Fibroblast of lung (primary cell): ENCODE data around the gene TCF4. TPM values are rescaled to one million over a fixed set of nuclear protein-coding genes. Genes with fewer than 3 reads are reported as not detected.

Source experiments
- DNase-seq, 2 donors: peaks; one replicate each; pipeline versions ENCODE4 v3.0.0 to v3.0.0-alpha.2; 2010; ENCODE audit warnings: low read depth in 2 of 2
- H2AFZ ChIP-seq: 2 replicates; pipeline ENCODE4 v1.5.1; 2012; ENCODE audit warnings: low read length, control low read depth, inconsistent platforms
- H3K27ac ChIP-seq: 2 replicates; pipeline ENCODE4 v1.5.1; 2011; ENCODE audit warnings: low read length, control low read depth; ENCODE audit not compliant: insufficient read depth
- H3K27me3 ChIP-seq: 2 replicates; pipeline ENCODE4 v1.5.1; 2011; ENCODE audit warnings: mild to moderate bottlenecking, low read length; ENCODE audit not compliant: control insufficient read depth, insufficient read depth
- H3K36me3 ChIP-seq: 2 replicates; pipeline ENCODE4 v1.5.1; 2011; ENCODE audit warnings: low read length; ENCODE audit not compliant: control insufficient read depth, insufficient read depth
- H3K4me1 ChIP-seq: 2 replicates; pipeline ENCODE4 v1.5.1; 2011; ENCODE audit warnings: low read length; ENCODE audit not compliant: control insufficient read depth, insufficient read depth; ENCODE audit errors: extremely low read depth
- H3K4me2 ChIP-seq: 2 replicates; pipeline ENCODE4 v1.5.1; 2011; ENCODE audit warnings: low read length, control low read depth; ENCODE audit not compliant: insufficient read depth; ENCODE audit errors: extremely low read depth
- H3K4me3 ChIP-seq, 4 experiments: fragments of 200-600 bp in 1 of 4; sonication (generic) in 1 of 4; replicated peaks in 1 of 4; 2 replicates each; pipeline ENCODE4 v1.5.1; 2011 to 2016; ENCODE audit warnings: low read length in 4 of 4, low read depth in 3 of 4, mild to moderate bottlenecking in 3 of 4, control low read depth in 2 of 4, inconsistent platforms in 1 of 4, mixed read lengths in 1 of 4; ENCODE audit not compliant: insufficient read depth in 1 of 4; ENCODE audit errors: control extremely low read depth in 1 of 4
- H3K79me2 ChIP-seq: 2 replicates; pipeline ENCODE4 v1.5.1; 2012; ENCODE audit warnings: mild to moderate bottlenecking, low read length, inconsistent platforms; ENCODE audit not compliant: control insufficient read depth, insufficient read depth
- H3K9ac ChIP-seq: 2 replicates; pipeline ENCODE4 v1.5.1; 2011; ENCODE audit warnings: mild to moderate bottlenecking, low read length, control low read depth; ENCODE audit not compliant: insufficient read depth
- H3K9me3 ChIP-seq: 2 replicates; pipeline ENCODE4 v1.5.1; 2012; ENCODE audit warnings: low read depth, low read length; ENCODE audit not compliant: control insufficient read depth, insufficient read depth
- H4K20me1 ChIP-seq: 2 replicates; pipeline ENCODE4 v1.5.1; 2011; ENCODE audit warnings: low read length; ENCODE audit not compliant: control insufficient read depth, insufficient read depth; ENCODE audit errors: extremely low read depth
- EZH2 ChIP-seq: IDR thresholded peaks from 2 replicates; pipeline ENCODE4 v1.5.1; 2012; ENCODE audit warnings: low read length, control low read depth, mild to moderate bottlenecking; ENCODE audit errors: missing control alignments
- polyA plus RNA-seq, 2 donors: library from polyadenylated mRNA; depleted of rRNA in 1 of 2; stranded (reverse) in 1 of 2; unstranded in 1 of 2; fragments of >200 nt; gene quantifications; 2 replicates each; pipeline ENCODE4 v1.2.1, GENCODE V29; 2011 to 2012; ENCODE audit warnings: missing spikeins in 1 of 2
- total RNA-seq: library from RNA; depleted of rRNA; stranded (reverse); fragments of >200 nt; gene quantifications from 2 replicates; pipeline ENCODE4 v1.2.1, GENCODE V29; 2014
- TF ChIP-seq, protein P1 (sequence below), 2 donors: IDR thresholded peaks in 1 of 2; conservative IDR thresholded peaks in 1 of 2; 1 replicate in 1 of 2; 2 replicates in 1 of 2; pipeline ENCODE4 v1.5.1; 2011 to 2012; ENCODE audit warnings: low read length in 2 of 2, control low read depth in 1 of 2, inconsistent platforms in 1 of 2, low read depth in 1 of 2, mild to moderate bottlenecking in 1 of 2

Gene TCF4
- total and polyA plus RNA-seq, 2 donors (not counting 1 experiment from before 2014, with no cell fraction given), result 48.9 to 57.6 TPM

DNA sequence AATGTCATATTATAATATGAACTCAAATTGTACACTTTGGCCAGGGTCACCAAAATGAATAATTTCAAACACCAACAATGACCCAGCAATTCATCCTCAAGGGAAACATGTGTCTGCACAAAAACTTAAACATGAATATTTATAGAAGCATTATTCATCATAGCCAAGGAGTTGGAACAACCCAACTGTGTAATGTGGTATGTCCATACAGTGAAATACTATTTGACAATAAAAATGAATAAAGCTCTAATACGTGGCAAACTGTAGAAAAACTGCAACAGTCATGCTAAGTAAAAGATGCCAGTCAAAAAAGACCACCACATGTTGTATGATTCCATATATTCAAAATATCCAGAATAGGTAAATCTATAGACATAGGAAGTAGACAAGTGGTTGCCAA, 334.2 kb downstream of the TCF4 start:
- peaks cover 3% of the 10 kb centered on the region for H3K4me1 ChIP-seq
- peaks cover 3% of the 10 kb centered on the region for H3K36me3 ChIP-seq
- no peak overlapping the region for H2AFZ ChIP-seq
- H4K20me1 ChIP-seq, result no peaks in the 10 kb centered on the region
- DNase-seq, result no peak
- no peaks in the 10 kb centered on the region for H3K9me3 ChIP-seq
- H3K27ac ChIP-seq, result no peak overlapping the region
- H3K9ac ChIP-seq, result no peak overlapping the region
- H3K79me2 ChIP-seq, result no peaks in the 10 kb centered on the region
- no peaks in the 10 kb centered on the region for H3K27me3 ChIP-seq
- no peak overlapping the region for H3K4me3 ChIP-seq
- TF ChIP-seq EZH2, result no peak
- TF ChIP-seq, protein P1, sequence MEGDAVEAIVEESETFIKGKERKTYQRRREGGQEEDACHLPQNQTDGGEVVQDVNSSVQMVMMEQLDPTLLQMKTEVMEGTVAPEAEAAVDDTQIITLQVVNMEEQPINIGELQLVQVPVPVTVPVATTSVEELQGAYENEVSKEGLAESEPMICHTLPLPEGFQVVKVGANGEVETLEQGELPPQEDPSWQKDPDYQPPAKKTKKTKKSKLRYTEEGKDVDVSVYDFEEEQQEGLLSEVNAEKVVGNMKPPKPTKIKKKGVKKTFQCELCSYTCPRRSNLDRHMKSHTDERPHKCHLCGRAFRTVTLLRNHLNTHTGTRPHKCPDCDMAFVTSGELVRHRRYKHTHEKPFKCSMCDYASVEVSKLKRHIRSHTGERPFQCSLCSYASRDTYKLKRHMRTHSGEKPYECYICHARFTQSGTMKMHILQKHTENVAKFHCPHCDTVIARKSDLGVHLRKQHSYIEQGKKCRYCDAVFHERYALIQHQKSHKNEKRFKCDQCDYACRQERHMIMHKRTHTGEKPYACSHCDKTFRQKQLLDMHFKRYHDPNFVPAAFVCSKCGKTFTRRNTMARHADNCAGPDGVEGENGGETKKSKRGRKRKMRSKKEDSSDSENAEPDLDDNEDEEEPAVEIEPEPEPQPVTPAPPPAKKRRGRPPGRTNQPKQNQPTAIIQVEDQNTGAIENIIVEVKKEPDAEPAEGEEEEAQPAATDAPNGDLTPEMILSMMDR (conservative IDR thresholded peaks at IDR 0.05 in 1 of 2, IDR thresholded peaks at IDR 0.05 in 1 of 2; ENCODE audit: low read depth in 1 of 2, low read length in 2 of 2), result no peak
- H3K4me2 ChIP-seq, result no peak overlapping the region

GRCh38 chr18:55252901-55253300, 335.1 kb downstream of the TCF4 start:
- Histone ChIP-seq H3K4me3 (peak overlapping the region in 1 of 4 experiments; percentile 29), H3K79me2 (no peaks in the 10 kb centered on the region), H3K9ac (no peak overlapping the region), H3K4me1 (peaks cover 3% of the 10 kb centered on the region), H2AFZ (no peak overlapping the region), H3K36me3 (peaks cover 3% of the 10 kb centered on the region), H4K20me1 (no peaks in the 10 kb centered on the region), H3K4me2 (peak overlapping the region; percentile 86), H3K27me3 (no peaks in the 10 kb centered on the region), H3K27ac (no peak overlapping the region), H3K9me3 (no peaks in the 10 kb centered on the region)
- TF ChIP-seq, protein P1 (conservative IDR thresholded peaks at IDR 0.05 in 1 of 2, IDR thresholded peaks at IDR 0.05 in 1 of 2; ENCODE audit: low read depth in 1 of 2, low read length in 2 of 2), result no peak
- no peak for TF ChIP-seq EZH2
- DNase-seq, result no peak

- TF ChIP-seq, protein P1 (conservative IDR thresholded peaks at IDR 0.05 in 1 of 2, IDR thresholded peaks at IDR 0.05 in 1 of 2; ENCODE audit: low read depth in 1 of 2, low read length in 2 of 2), result no peak
- no peak for TF ChIP-seq EZH2
- Histone ChIP-seq H3K36me3 (peaks cover 3% of the 10 kb centered on the region), H3K4me3 (peak overlapping the region; percentile 14 to 29 (median 22)), H3K9ac (no peak overlapping the region), H3K27me3 (no peaks in the 10 kb centered on the region), H3K4me2 (peak overlapping the region; percentile 86), H2AFZ (peak overlapping the region; percentile 62), H3K27ac (peak overlapping the region; percentile 63), H3K79me2 (no peaks in the 10 kb centered on the region), H3K4me1 (peaks cover 5% of the 10 kb centered on the region), H4K20me1 (no peaks in the 10 kb centered on the region), H3K9me3 (no peaks in the 10 kb centered on the region)
- DNase-seq, result no peak
Measured at GRCh38 chr18:55252053-55252675, 335.8 kb downstream of the TCF4 start.
